Naive thymus-derived CD4-positive, alpha-beta T cell (primary cell): Measurements from ENCODE around the gene GRAMD2A. TPM values are rescaled to one million over a fixed set of nuclear protein-coding genes. Genes with fewer than 3 reads are reported as not detected.
A peak's percentile ranks its signal among the peaks of the same experiment; 100 is the strongest.

Experiments
- ATAC-seq: fragments of 150-1000 bp; cut with Tn5 transposase; 2 replicates; pipeline ENCODE4 v1.10.0; 2021; ENCODE audit warnings: mild to moderate bottlenecking, moderate library complexity
- CTCF ChIA-PET: fragments of 350-600 bp; sonication (Branson Sonifier 250); formaldehyde crosslinking; loops from one replicate; lab custom pipeline; 2021; ENCODE audit warnings: antibody characterized with exemption; lab: Charles Lee
- POLR2A ChIA-PET: fragments of 350-600 bp; sonication (Branson Sonifier 250); formaldehyde crosslinking; loops from one replicate; lab custom pipeline; 2021; ENCODE audit warnings: antibody characterized with exemption, inconsistent platforms; lab: Charles Lee
- DNase-seq, 9 donors: peaks; one replicate each; pipeline versions ENCODE4 v3.0.0 to v3.0.0-alpha.2; 2020 to 2022; ENCODE audit warnings: mixed read lengths in 1 of 9
- H3K27ac ChIP-seq: one replicate; pipeline ENCODE4 v1.7.0; 2013; ENCODE audit warnings: mild to moderate bottlenecking, low read depth, low read length, moderate library complexity
- H3K27me3 ChIP-seq, 2 donors: one replicate each; pipeline ENCODE4 v1.7.0; 2013; ENCODE audit warnings: low read length in 2 of 2, mild to moderate bottlenecking in 2 of 2, moderate library complexity in 2 of 2; ENCODE audit not compliant: control insufficient read depth in 2 of 2, insufficient read depth in 2 of 2
- H3K36me3 ChIP-seq, 3 experiments: 1 replicate in 2 of 3; 2 replicates in 1 of 3; pipeline ENCODE4 v1.7.0; 2013; ENCODE audit warnings: low read length in 3 of 3, mild to moderate bottlenecking in 3 of 3, moderate library complexity in 1 of 3; ENCODE audit not compliant: insufficient read depth in 3 of 3, control insufficient read depth in 2 of 3
- H3K4me1 ChIP-seq, 2 donors: one replicate each; pipeline ENCODE4 v1.7.0; 2013; ENCODE audit warnings: low read length in 2 of 2, mild to moderate bottlenecking in 2 of 2, moderate library complexity in 1 of 2; ENCODE audit not compliant: control insufficient read depth in 2 of 2, insufficient read depth in 2 of 2
- H3K4me3 ChIP-seq: 2 replicates; pipeline ENCODE4 v1.7.0; 2013; ENCODE audit warnings: mild to moderate bottlenecking, low read length
- H3K9me3 ChIP-seq, 3 experiments: 1 replicate in 2 of 3; 2 replicates in 1 of 3; pipeline ENCODE4 v1.7.0; 2013; ENCODE audit warnings: low read length in 3 of 3; ENCODE audit not compliant: control insufficient read depth in 2 of 3
- H3K27ac Mint-ChIP-seq, 9 donors: one replicate each; pipeline ENCODE4 v1.8.0; 2020 to 2022; ENCODE audit warnings: mixed read lengths in 9 of 9, mild to moderate bottlenecking in 8 of 9, moderate library complexity in 5 of 9, inconsistent platforms in 2 of 9
- H3K27me3 Mint-ChIP-seq, 5 donors: one replicate each; pipeline ENCODE4 v1.8.0; 2021 to 2022; ENCODE audit warnings: mixed read lengths in 5 of 5, mild to moderate bottlenecking in 1 of 5
- H3K36me3 Mint-ChIP-seq, 5 donors: one replicate each; pipeline ENCODE4 v1.8.0; 2020 to 2022; ENCODE audit warnings: mixed read lengths in 5 of 5, mild to moderate bottlenecking in 3 of 5, inconsistent platforms in 1 of 5
- H3K4me1 Mint-ChIP-seq, 7 donors: one replicate each; pipeline ENCODE4 v1.8.0; 2020 to 2022; ENCODE audit warnings: mixed read lengths in 7 of 7, mild to moderate bottlenecking in 3 of 7, inconsistent platforms in 1 of 7
- H3K4me3 Mint-ChIP-seq, 10 donors: one replicate each; pipeline ENCODE4 v1.8.0; 2020 to 2022; ENCODE audit warnings: mild to moderate bottlenecking in 10 of 10, mixed read lengths in 10 of 10, moderate library complexity in 6 of 10, inconsistent platforms in 2 of 10
- H3K9me3 Mint-ChIP-seq, 11 donors: one replicate each; pipeline ENCODE4 v1.8.0; 2020 to 2022; ENCODE audit warnings: mixed read lengths in 11 of 11, mild to moderate bottlenecking in 4 of 11, inconsistent platforms in 1 of 11, moderate library complexity in 1 of 11
- intact Hi-C, 2 donors: fragments of 100-400 bp; cut with micrococcal nuclease; formaldehyde crosslinking; loops; one replicate each; pipeline ENCODE4 v1.15.1; 2023
- polyA plus RNA-seq, 2 donors: library from polyadenylated mRNA; unstranded; fragments of 300-500 nt; fragmentation: Illumina TruSeq; gene quantifications; one replicate each; pipeline ENCODE4 v1.2.3, GENCODE V29; 2021
- total RNA-seq, 6 experiments: library from RNA in 5 of 6; stranded (reverse) in 5 of 6; gene quantifications; 1 replicate in 5 of 6; 2 replicates in 1 of 6; pipeline ENCODE4 v1.2.3 and lab custom pipeline; 2021 to 2026

GRAMD2A gene
- total RNA-seq, result not detected
- not detected for polyA plus RNA-seq
- not detected for total RNA-seq (lab: John Stamatoyannopoulos, UW)

DNA sequence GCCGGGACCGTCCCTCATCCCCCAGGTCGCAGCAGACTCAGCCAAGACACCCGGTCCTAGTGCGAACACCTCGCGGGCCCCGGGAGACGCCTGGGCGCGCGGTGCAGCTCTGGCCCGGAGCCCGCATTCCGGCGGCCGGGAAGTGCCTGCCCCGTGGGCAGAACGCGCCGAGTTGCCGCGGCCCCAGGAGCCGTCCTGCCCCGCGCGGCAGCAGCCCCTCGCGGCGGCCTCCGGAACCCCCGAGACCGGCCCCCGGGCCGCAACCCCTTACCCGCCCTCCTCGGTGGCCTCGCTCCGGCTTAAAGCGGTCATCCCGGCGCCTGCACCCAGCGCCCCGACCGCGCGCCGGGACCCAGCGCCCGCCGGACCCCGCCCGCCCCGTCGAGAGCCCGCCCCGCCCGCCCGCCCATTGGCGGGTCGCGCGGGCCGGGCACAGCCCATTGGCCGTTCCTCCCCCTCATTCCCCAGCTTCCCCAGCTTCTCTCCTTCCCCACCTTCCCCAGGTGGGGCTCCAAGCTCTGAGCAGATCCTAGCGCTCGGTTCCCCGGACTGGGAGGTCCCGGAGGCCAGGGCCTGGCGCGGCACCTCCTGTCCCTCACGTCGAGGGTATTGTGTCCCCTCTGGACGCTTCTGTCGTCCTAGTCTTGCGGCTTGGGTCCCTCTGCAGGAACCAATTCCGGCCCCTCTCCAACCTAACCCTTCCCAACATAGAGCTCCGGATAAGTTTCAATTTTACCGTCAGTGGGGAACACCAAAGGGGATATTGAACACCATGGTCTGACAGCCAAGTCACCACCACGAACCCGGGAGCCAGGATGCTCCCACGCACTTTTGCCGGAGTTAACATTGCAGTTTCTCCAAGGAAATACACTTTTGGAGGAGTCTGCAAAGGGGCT is at the start of gene GRAMD2A:
TSS of gene GRAMD2A (minus strand) at position 328 of the 896 bp plus-strand sequence.
- peak; percentile 35 for ATAC-seq
- H3K27ac Mint-ChIP-seq, result no peak within 1 kb of the TSS

DNA sequence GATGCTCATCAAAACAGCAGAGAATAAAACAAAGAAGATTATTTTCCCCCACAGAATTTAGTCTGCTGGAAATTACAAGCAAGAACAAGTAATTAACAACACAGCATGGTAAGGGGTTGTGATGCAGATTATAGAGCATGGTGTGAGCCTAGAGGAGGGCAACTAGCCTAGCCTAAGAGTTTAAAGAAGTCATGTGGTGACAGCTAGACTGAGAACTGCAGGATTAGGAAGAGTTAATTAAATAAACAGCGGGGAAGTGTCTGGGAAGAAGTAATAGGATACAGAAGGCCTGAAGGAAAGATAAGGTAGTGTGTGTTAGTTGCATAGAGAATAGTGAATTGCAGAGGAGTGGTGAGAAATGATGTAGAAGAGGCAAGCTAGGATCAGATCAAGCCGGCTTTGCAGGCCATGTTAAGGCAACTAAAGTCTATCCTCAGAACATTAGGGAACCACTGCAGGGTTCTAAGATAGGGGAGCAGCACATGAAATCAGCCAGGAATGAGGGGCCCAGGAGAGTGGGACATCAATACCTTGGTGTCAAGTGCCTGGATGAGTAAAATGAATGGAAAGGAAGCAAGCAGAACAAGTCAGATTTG is 45.3 kb upstream of the GRAMD2A start:
- Mint-ChIP-seq H3K9me3 (no peaks in the 10 kb centered on the region), H3K27me3 (no peaks in the 10 kb centered on the region), H3K27ac (peak overlapping the region in 6 of 9 donors; percentile 5 to 85 (median 48)), H3K36me3 (peaks cover 4 to 37% (median 18%) of the 10 kb centered on the region in 5 donors), H3K4me1 (peaks cover 0 to 19% (median 0%) of the 10 kb centered on the region in 7 donors), H3K4me3 (no peak overlapping the region)
- ChIA-PET CTCF (interaction anchor here (1.3 kb wide), 1 partner anchor 16 kb away, joined by 3 read pairs; no protein-coding TSS in a partner anchor), POLR2A (interaction anchor here (1.3 kb wide), 1 partner anchor 30 kb away, joined by 4 read pairs; no protein-coding TSS in a partner anchor)
- no peaks in the 10 kb centered on the region for H3K27me3 ChIP-seq
- H3K9me3 ChIP-seq, result no peaks in the 10 kb centered on the region
- ATAC-seq (no peak), DNase-seq (no peak)
- no peak overlapping the region for H3K4me3 ChIP-seq
- intact Hi-C loops, result no loop called here
- H3K27ac ChIP-seq, result no peak overlapping the region
- no peaks in the 10 kb centered on the region for H3K4me1 ChIP-seq
- H3K36me3 ChIP-seq, result peaks cover 0 to 49% (median 0%) of the 10 kb centered on the region in 3 experiments

More for the DNA sequence above, at the start of gene GRAMD2A:
- Histone ChIP-seq H3K9me3 (no peaks in the 10 kb centered on the region), H3K36me3 (peaks cover 0 to 46% (median 14%) of the 10 kb centered on the region in 3 experiments), H3K27me3 (no peaks in the 10 kb centered on the region), H3K4me3 (no peak within 1 kb of the TSS), H3K27ac (no peak within 1 kb of the TSS), H3K4me1 (no peaks in the 10 kb centered on the region)
- DNase-seq, result peak in 2 of 9 donors; percentile 8 to 51
- POLR2A ChIA-PET, result interaction anchor here (0.7 to 1.3 kb wide), 2 partner anchors 23 to 277 kb away, joined by 3 read pairs; no protein-coding TSS in a partner anchor
- Mint-ChIP-seq H3K27me3 (peaks cover 15 to 31% (median 24%) of the 10 kb centered on the region in 5 donors), H3K4me1 (peaks cover 4 to 23% (median 8%) of the 10 kb centered on the region in 7 donors), H3K9me3 (no peaks in the 10 kb centered on the region), H3K4me3 (peak within 1 kb of the TSS; percentile 55 to 79 (median 64)), H3K36me3 (peaks cover 5 to 26% (median 8%) of the 10 kb centered on the region in 5 donors)
- CTCF ChIA-PET, result interaction anchor here (1.0 to 4.2 kb wide), 3 partner anchors 75 to 89 kb away, joined by 4 to 46 read pairs (median 7); no protein-coding TSS in a partner anchor
- intact Hi-C loops, result loop anchor here (5.0 to 10.0 kb wide), 3 partner anchors 55 to 337 kb away; partner anchors contain the start of genes MYO9A (in 1 of the 2) and SENP8 (in 1 of the 2)

DNA sequence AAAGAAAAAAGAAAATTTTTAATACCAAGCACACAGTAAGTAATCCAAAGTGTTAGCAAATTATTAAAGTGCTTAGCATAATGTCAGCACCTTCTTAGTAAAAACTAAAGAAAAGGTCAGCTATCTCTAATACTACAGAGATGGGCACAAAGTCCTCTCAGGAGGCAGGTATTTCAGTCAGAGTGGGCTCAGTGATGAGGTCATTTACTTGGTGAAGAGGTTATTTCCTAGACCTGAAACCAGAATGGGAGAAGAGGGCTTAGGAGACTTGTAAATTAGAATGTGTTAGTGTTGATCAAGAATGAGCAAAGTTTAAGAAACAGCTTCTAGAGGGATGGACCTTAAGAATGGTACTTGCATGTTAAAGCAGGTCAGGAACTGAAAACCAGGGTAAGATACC is 42.1 kb upstream of the GRAMD2A start:
- peaks cover 0 to 27% (median 12%) of the 10 kb centered on the region in 5 donors for H3K36me3 Mint-ChIP-seq
- no peak overlapping the region for H3K4me3 Mint-ChIP-seq
- H3K27me3 ChIP-seq, result no peaks in the 10 kb centered on the region
- intact Hi-C loops, result loop anchor here in 1 of 2 donors (10.0 kb wide), 1 partner anchor 445 kb away; the partner anchor contains the start of genes BBS4 and HIGD2B
- no peaks in the 10 kb centered on the region for H3K9me3 ChIP-seq
- H3K36me3 ChIP-seq, result peaks cover 0 to 49% (median 0%) of the 10 kb centered on the region in 3 experiments
- H3K4me1 ChIP-seq, result peaks cover 0 to 11% of the 10 kb centered on the region in 2 donors
- DNase-seq (no peak), ATAC-seq (no peak)
- POLR2A ChIA-PET, result interaction anchor here (1.5 kb wide), 1 partner anchor 9 kb away, joined by 5 read pairs; the partner anchor contains the start of gene PKM
- H3K4me3 ChIP-seq, result no peak overlapping the region
- peak overlapping the region; percentile 32 for H3K27ac ChIP-seq
- CTCF ChIA-PET, result interaction anchor here (1.7 kb wide), 1 partner anchor 12 kb away, joined by 7 read pairs; no protein-coding TSS in a partner anchor
- no peaks in the 10 kb centered on the region for H3K9me3 Mint-ChIP-seq
- H3K4me1 Mint-ChIP-seq, result peaks cover under 1 to 38% (median 15%) of the 10 kb centered on the region in 7 donors
- H3K27me3 Mint-ChIP-seq, result peaks cover 0 to 2% (median 0%) of the 10 kb centered on the region in 5 donors
- peak overlapping the region in 6 of 9 donors; percentile 28 to 82 (median 57) for H3K27ac Mint-ChIP-seq

DNA sequence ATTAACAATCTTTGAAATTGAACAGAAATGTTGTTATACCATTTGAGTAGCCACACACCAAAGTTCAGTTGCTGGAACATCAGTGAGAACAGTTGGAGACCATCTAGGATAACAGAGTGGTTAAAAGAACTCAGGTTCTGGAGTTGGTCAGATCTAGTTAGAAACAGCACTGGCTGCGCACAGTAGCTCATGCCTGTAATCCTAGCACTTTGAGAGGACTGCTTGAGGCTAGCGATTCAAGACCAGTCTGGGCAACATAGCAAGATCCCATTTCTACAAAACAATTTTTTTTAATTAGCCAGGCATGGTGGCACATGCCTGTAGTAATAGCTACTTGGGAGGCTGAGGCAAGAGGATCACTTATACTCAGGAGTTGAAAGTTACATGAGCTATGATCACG is 41.0 kb upstream of the GRAMD2A start:
- Histone ChIP-seq H3K36me3 (peaks cover 0 to 38% (median 0%) of the 10 kb centered on the region in 3 experiments), H3K4me1 (peaks cover 0 to 11% of the 10 kb centered on the region in 2 donors), H3K9me3 (no peaks in the 10 kb centered on the region), H3K27ac (no peak overlapping the region), H3K27me3 (no peaks in the 10 kb centered on the region), H3K4me3 (no peak overlapping the region)
- Mint-ChIP-seq H3K9me3 (no peaks in the 10 kb centered on the region), H3K4me3 (no peak overlapping the region), H3K36me3 (peaks cover 0 to 19% (median 12%) of the 10 kb centered on the region in 5 donors), H3K4me1 (peaks cover 8 to 33% (median 20%) of the 10 kb centered on the region in 7 donors), H3K27ac (no peak overlapping the region), H3K27me3 (peaks cover 0 to 2% (median 0%) of the 10 kb centered on the region in 5 donors)
- ATAC-seq (no peak), DNase-seq (no peak)
- intact Hi-C loops, result loop anchor here in 1 of 2 donors (10.0 kb wide), 1 partner anchor 446 kb away; the partner anchor contains the start of genes BBS4 and HIGD2B
- ChIA-PET CTCF (interaction anchor here (1.7 kb wide), 1 partner anchor 11 kb away, joined by 7 read pairs; no protein-coding TSS in a partner anchor), POLR2A (interaction anchor here (0.9 to 1.5 kb wide), 2 partner anchors 8 to 12 kb away, joined by 3 to 5 read pairs; partner anchors contain the start of gene PKM)

DNA sequence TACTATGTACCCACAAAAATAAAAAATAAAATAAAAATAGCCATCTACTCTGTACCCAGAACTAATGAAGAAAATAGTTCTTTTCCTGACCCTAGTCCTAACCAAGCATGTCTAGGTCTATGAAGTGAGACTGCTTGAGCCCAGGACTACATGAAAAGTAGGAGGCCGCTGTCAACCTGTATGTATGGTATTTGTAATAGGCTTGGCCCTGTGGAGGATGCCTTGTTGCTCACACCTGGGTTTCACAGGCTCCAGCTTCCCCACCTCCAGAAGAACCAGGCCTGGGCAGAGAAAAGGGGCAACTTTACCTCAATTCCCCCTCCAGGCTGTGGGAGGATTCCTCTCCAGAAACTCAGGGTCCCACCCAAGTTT is 40.3 kb upstream of the GRAMD2A start:
- Mint-ChIP-seq H3K9me3 (no peaks in the 10 kb centered on the region), H3K27ac (peak overlapping the region in 3 of 9 donors; percentile 62 to 90 (median 67)), H3K27me3 (peaks cover 0 to 2% (median 0%) of the 10 kb centered on the region in 5 donors), H3K36me3 (peaks cover 0 to 16% (median 11%) of the 10 kb centered on the region in 5 donors), H3K4me1 (peaks cover 10 to 32% (median 23%) of the 10 kb centered on the region in 7 donors), H3K4me3 (peak overlapping the region in 1 of 10 donors; percentile 78)
- ATAC-seq, result no peak
- Histone ChIP-seq H3K9me3 (no peaks in the 10 kb centered on the region), H3K27me3 (no peaks in the 10 kb centered on the region), H3K4me3 (no peak overlapping the region), H3K27ac (no peak overlapping the region), H3K36me3 (peaks cover 0 to 31% (median 0%) of the 10 kb centered on the region in 3 experiments), H3K4me1 (peaks cover 3 to 11% of the 10 kb centered on the region in 2 donors)
- intact Hi-C loops, result loop anchor here in 1 of 2 donors (10.0 kb wide), 1 partner anchor 447 kb away; the partner anchor contains the start of genes BBS4 and HIGD2B
- DNase-seq, result no peak
- ChIA-PET CTCF (no interaction called here), POLR2A (interaction anchor here (0.9 kb wide), 1 partner anchor 11 kb away, joined by 3 read pairs; no protein-coding TSS in a partner anchor)
